GM12875 (cell line): Measurements from ENCODE around the gene XYLT2.

Source experiments
- H3K4me3 ChIP-seq: one replicate; pipeline ENCODE4 v1.5.1; 2011; ENCODE audit warnings: low read depth, low read length, control low read depth
- TF ChIP-seq, protein P1 (sequence below): IDR thresholded peaks from 2 replicates; pipeline ENCODE4 v1.5.1; 2011; ENCODE audit warnings: low read depth, mild to moderate bottlenecking, control low read depth, inconsistent platforms, low read length, moderate library complexity, borderline replicate concordance; ENCODE audit not compliant: insufficient read depth

Gene XYLT2

GRCh38 chr17:50355701-50356341, 9.9 kb downstream of the XYLT2 start:
- H3K4me3 ChIP-seq, result no peak overlapping the region
- TF ChIP-seq, protein P1, sequence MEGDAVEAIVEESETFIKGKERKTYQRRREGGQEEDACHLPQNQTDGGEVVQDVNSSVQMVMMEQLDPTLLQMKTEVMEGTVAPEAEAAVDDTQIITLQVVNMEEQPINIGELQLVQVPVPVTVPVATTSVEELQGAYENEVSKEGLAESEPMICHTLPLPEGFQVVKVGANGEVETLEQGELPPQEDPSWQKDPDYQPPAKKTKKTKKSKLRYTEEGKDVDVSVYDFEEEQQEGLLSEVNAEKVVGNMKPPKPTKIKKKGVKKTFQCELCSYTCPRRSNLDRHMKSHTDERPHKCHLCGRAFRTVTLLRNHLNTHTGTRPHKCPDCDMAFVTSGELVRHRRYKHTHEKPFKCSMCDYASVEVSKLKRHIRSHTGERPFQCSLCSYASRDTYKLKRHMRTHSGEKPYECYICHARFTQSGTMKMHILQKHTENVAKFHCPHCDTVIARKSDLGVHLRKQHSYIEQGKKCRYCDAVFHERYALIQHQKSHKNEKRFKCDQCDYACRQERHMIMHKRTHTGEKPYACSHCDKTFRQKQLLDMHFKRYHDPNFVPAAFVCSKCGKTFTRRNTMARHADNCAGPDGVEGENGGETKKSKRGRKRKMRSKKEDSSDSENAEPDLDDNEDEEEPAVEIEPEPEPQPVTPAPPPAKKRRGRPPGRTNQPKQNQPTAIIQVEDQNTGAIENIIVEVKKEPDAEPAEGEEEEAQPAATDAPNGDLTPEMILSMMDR, result no peak

GRCh38 chr17:50356418-50356817, 10.5 kb downstream of the XYLT2 start:
- H3K4me3 ChIP-seq, result no peak overlapping the region
- TF ChIP-seq, protein P1, result no peak

DNA sequence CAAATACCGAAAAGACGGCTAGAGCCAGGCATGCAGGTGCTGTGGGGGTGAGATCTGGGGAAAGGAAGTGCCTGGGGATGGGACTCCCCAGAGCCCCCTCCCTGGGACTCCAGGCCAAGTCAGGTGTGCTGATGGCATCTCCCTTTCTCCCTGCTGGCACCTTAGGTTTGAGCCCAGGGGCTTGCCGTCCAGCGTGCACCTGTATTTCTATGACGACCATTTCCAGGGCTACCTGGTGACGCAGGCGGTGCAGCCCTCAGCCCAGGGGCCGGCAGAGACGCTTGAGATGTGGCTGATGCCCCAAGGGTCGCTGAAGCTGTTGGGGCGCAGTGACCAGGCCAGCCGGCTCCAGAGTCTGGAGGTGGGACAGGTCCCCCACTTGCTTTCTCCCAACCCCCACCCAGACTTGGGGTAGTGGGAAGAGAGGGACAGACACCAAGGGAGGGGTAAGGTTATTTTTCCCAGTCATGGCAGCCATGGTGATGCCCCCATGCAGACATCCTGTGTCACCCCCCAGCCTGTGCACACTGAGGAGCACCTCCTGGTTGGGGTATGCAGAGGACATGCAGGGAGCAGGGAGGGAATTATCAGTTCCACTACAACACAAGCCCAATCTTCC, 11.1 kb downstream of the XYLT2 start:
- no peak overlapping the region for H3K4me3 ChIP-seq
- TF ChIP-seq, protein P1, result no peak

DNA sequence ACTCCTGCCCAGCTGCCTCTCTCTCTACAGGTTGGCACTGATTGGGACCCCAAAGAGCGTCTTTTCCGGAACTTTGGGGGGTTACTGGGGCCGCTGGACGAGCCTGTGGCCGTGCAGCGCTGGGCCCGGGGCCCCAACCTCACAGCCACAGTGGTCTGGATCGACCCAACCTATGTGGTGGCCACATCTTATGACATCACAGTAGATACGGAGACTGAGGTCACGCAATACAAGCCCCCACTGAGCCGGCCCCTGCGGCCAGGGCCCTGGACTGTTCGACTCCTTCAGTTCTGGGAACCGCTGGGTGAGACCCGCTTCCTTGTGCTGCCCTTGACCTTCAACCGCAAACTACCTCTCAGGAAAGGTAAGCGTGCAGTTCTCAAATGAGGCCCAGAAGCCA, 12.3 kb downstream of the XYLT2 start:
- no peak overlapping the region for H3K4me3 ChIP-seq
- TF ChIP-seq, protein P1, result no peak

GRCh38 chr17:50359005-50359699, 13.2 kb downstream of the XYLT2 start:
- TF ChIP-seq, protein P1, result no peak
- H3K4me3 ChIP-seq, result no peak overlapping the region

DNA sequence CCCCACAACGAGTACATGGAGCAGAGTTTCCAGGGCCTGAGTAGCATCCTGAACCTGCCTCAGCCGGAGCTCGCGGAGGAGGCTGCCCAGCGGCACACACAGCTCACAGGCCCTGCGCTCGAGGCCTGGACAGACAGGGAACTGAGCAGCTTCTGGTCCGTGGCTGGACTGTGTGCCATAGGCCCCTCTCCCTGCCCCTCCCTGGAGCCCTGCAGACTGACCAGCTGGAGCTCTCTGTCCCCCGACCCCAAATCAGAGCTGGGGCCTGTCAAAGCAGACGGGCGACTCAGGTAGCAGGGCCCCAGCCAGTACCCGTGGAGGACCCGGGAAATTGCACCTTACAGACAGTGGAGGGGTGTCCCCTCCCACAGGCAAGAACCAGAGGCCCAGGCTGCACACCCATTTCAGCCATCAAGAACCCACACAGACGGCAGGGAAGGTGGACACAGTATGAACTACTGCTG, 14.1 kb downstream of the XYLT2 start:
- TF ChIP-seq, protein P1, result no peak
- no peak overlapping the region for H3K4me3 ChIP-seq
